GM23338 (cell line): ENCODE data around the gene ZNF581. TPM values are rescaled to one million over a fixed set of nuclear protein-coding genes. Genes with fewer than 3 reads are reported as not detected.

Experiments used
- ATAC-seq: fragments of 200-7000 bp; cut with Tn5 transposase; 3 replicates; pipeline ENCODE4 v1.9.1; 2020
- DNase-seq: peaks from one replicate; pipeline ENCODE4 v3.0.0-alpha.2; 2015; ENCODE audit warnings: low spot score
- H2AFZ ChIP-seq: fragments of 200-600 bp; sonication (generic); 2 replicates; pipeline ENCODE4 v1.8.0; 2016; ENCODE audit warnings: antibody characterized with exemption, mild to moderate bottlenecking, moderate library complexity
- H3F3A ChIP-seq: fragments of 200-600 bp; sonication (generic); replicated peaks from 2 replicates; pipeline ENCODE4 v1.8.0; 2017; ENCODE audit warnings: antibody characterized with exemption, mixed run types, low read depth
- H3K27ac ChIP-seq: fragments of 200-600 bp; sonication (generic); 2 replicates; pipeline ENCODE4 v1.6.1; 2016; ENCODE audit warnings: low read depth
- H3K27me3 ChIP-seq: fragments of 200-600 bp; sonication (generic); 2 replicates; pipeline ENCODE4 v1.8.0; 2016; ENCODE audit warnings: mild to moderate bottlenecking, mixed run types, moderate library complexity; ENCODE audit not compliant: insufficient read depth
- H3K36me3 ChIP-seq: fragments of 200-600 bp; sonication (generic); 2 replicates; pipeline ENCODE4 v1.8.0; 2016; ENCODE audit warnings: mild to moderate bottlenecking; ENCODE audit not compliant: insufficient read depth
- H3K4me1 ChIP-seq: fragments of 200-600 bp; sonication (generic); 2 replicates; pipeline ENCODE4 v1.8.0; 2016; ENCODE audit warnings: mild to moderate bottlenecking, moderate library complexity; ENCODE audit not compliant: insufficient read depth
- H3K4me2 ChIP-seq: fragments of 200-600 bp; sonication (generic); 2 replicates; pipeline ENCODE4 v1.7.1; 2017; ENCODE audit warnings: mixed run types
- H3K4me3 ChIP-seq: fragments of 200-600 bp; sonication (generic); 2 replicates; pipeline ENCODE4 v1.6.1; 2016; ENCODE audit warnings: mixed run types
- H3K79me2 ChIP-seq: fragments of 200-600 bp; sonication (generic); replicated peaks from 2 replicates; pipeline ENCODE4 v1.8.0; 2017; ENCODE audit warnings: mild to moderate bottlenecking; ENCODE audit not compliant: insufficient read depth
- H3K9me2 ChIP-seq: fragments of 200-600 bp; sonication (generic); 2 replicates; pipeline ENCODE4 v1.8.0; 2017; ENCODE audit not compliant: insufficient read depth
- H4K20me1 ChIP-seq: fragments of 200-600 bp; sonication (generic); replicated peaks from 2 replicates; pipeline ENCODE4 v1.8.0; 2017; ENCODE audit warnings: mild to moderate bottlenecking; ENCODE audit not compliant: insufficient read depth
- H3K27ac Mint-ChIP-seq: 2 replicates; pipeline ENCODE4 v1.8.0; 2020; ENCODE audit warnings: inconsistent platforms, mild to moderate bottlenecking, moderate library complexity, mixed read lengths
- H3K27me3 Mint-ChIP-seq: 3 replicates; pipeline ENCODE4 v1.8.0; 2022; ENCODE audit warnings: low read depth, mild to moderate bottlenecking, moderate library complexity, mixed read lengths, inconsistent platforms; ENCODE audit not compliant: insufficient read depth, poor library complexity
- H3K36me3 Mint-ChIP-seq: 3 replicates; pipeline ENCODE4 v1.8.0; 2021; ENCODE audit warnings: low read depth, mild to moderate bottlenecking, inconsistent platforms, moderate library complexity, mixed read lengths
- H3K4me1 Mint-ChIP-seq: 3 replicates; pipeline ENCODE4 v1.8.0; 2020; ENCODE audit warnings: mild to moderate bottlenecking, inconsistent platforms, mixed read lengths
- H3K4me3 Mint-ChIP-seq: 3 replicates; pipeline ENCODE4 v1.8.0; 2021; ENCODE audit warnings: moderate library complexity, mild to moderate bottlenecking, inconsistent platforms, mixed read lengths
- H3K9me3 Mint-ChIP-seq: 3 replicates; pipeline ENCODE4 v1.8.0; 2020; ENCODE audit warnings: moderate library complexity, mild to moderate bottlenecking, inconsistent platforms, mixed read lengths
- EZH2 ChIP-seq: fragments of 200-600 bp; sonication (generic); IDR thresholded peaks from one replicate; pipeline ENCODE4 v1.8.0; 2017; ENCODE audit warnings: antibody characterized with exemption, mild to moderate bottlenecking, low read depth; ENCODE audit not compliant: unreplicated experiment
- NANOG ChIP-seq: IDR thresholded peaks from 2 replicates; pipeline ENCODE4 v1.6.1; 2016; ENCODE audit warnings: antibody characterized with exemption, borderline replicate concordance
- POLR2AphosphoS5 ChIP-seq: IDR thresholded peaks from 2 replicates; pipeline ENCODE4 v1.6.1; 2016; ENCODE audit warnings: antibody characterized with exemption, low read depth
- REST ChIP-seq: IDR thresholded peaks from one replicate; pipeline ENCODE4 v1.6.1; 2018; ENCODE audit warnings: antibody characterized with exemption; ENCODE audit not compliant: unreplicated experiment
- ZNF114 ChIP-seq: fragments of 250-450 bp; sonication (Bioruptor Pico); IDR thresholded peaks from 2 replicates; pipeline ENCODE4 v1.5.0; 2020; ENCODE audit warnings: mild to moderate bottlenecking, moderate library complexity
- ZNF331 ChIP-seq: fragments of 250-450 bp; sonication (Bioruptor Pico); IDR thresholded peaks from 2 replicates; pipeline ENCODE4 v1.5.0; 2020; ENCODE audit warnings: low read depth, mild to moderate bottlenecking, moderate library complexity
- polyA plus RNA-seq: library from polyadenylated mRNA; unstranded; fragments of >200 nt; fragmentation: Nextera tagmentation; extraction: Ambion mirVana; gene quantifications from 2 replicates; pipeline ENCODE4 v1.2.1, GENCODE V29; 2016
- total RNA-seq: library from RNA; depleted of rRNA; stranded (reverse); fragments of >200 nt; shearing (Covaris generic); gene quantifications from 2 replicates; pipeline ENCODE4 v1.2.3, GENCODE V29; 2014
- TF ChIP-seq, protein P1 (sequence below), 2 experiments: fragments of 200-600 bp in 1 of 2; sonication (generic) in 1 of 2; conservative IDR thresholded peaks; 2 replicates each; pipeline versions ENCODE4 v1.5.1 to v1.6.1; 2016 to 2017; ENCODE audit warnings: antibody characterized with exemption in 2 of 2, low read depth in 2 of 2, mild to moderate bottlenecking in 2 of 2, moderate library complexity in 1 of 2
- TF ChIP-seq, protein P2 (sequence below): IDR thresholded peaks from 2 replicates; pipeline ENCODE4 v1.6.1; 2016; ENCODE audit warnings: antibody characterized with exemption

The ZNF581 gene
- total and polyA plus RNA-seq, 2 experiments from 2014 or later: 48.5 to 87.6 TPM

GRCh38 chr19:55611300-55611982 lies 32.0 kb upstream of the ZNF581 start:
- Mint-ChIP-seq H3K4me3 (no peak overlapping the region), H3K9me3 (no peaks in the 10 kb centered on the region; the same call in 2 of the 3 replicates), H3K36me3 (peaks cover 36% of the 10 kb centered on the region), H3K27ac (no peak overlapping the region), H3K4me1 (peaks cover 12% of the 10 kb centered on the region), H3K27me3 (peaks cover 16% of the 10 kb centered on the region)
- peaks cover 5% of the 10 kb centered on the region; the same call in 1 of the 2 replicates for H3K36me3 ChIP-seq
- no peaks in the 10 kb centered on the region for H3K9me2 ChIP-seq
- no peak overlapping the region for H3K4me3 ChIP-seq
- peaks cover 3% of the 10 kb centered on the region for H3K4me1 ChIP-seq
- H3K79me2 ChIP-seq: peaks cover 16% of the 10 kb centered on the region
- DNase-seq (no peak), ATAC-seq (no peak)
- H3F3A ChIP-seq: peaks cover 8% of the 10 kb centered on the region
- no peak overlapping the region for H3K27ac ChIP-seq
- TF ChIP-seq, protein P1, sequence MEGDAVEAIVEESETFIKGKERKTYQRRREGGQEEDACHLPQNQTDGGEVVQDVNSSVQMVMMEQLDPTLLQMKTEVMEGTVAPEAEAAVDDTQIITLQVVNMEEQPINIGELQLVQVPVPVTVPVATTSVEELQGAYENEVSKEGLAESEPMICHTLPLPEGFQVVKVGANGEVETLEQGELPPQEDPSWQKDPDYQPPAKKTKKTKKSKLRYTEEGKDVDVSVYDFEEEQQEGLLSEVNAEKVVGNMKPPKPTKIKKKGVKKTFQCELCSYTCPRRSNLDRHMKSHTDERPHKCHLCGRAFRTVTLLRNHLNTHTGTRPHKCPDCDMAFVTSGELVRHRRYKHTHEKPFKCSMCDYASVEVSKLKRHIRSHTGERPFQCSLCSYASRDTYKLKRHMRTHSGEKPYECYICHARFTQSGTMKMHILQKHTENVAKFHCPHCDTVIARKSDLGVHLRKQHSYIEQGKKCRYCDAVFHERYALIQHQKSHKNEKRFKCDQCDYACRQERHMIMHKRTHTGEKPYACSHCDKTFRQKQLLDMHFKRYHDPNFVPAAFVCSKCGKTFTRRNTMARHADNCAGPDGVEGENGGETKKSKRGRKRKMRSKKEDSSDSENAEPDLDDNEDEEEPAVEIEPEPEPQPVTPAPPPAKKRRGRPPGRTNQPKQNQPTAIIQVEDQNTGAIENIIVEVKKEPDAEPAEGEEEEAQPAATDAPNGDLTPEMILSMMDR (conservative IDR thresholded peaks at IDR 0.05; ENCODE audit: low read depth in 2 of 2): no peak
- no peak for TF ChIP-seq ZNF114 (CRISPR knock-in tag)
- TF ChIP-seq POLR2AphosphoS5: no peak
- TF ChIP-seq NANOG: no peak
- no peak overlapping the region for H3K4me2 ChIP-seq
- H2AFZ ChIP-seq: no peak overlapping the region
- peaks cover 33% of the 10 kb centered on the region for H4K20me1 ChIP-seq
- H3K27me3 ChIP-seq: no peaks in the 10 kb centered on the region

GRCh38 chr19:55611983-55612645 lies 31.3 kb upstream of the ZNF581 start:
- H3K4me3 ChIP-seq: no peak overlapping the region

GRCh38 chr19:55613396-55613795 lies 30.1 kb upstream of the ZNF581 start:
- Mint-ChIP-seq H3K27me3 (peaks cover 13% of the 10 kb centered on the region), H3K4me1 (0 out of 3 replicates have a peak, but pooled peaks cover 2% of the 10 kb centered on the region), H3K27ac (no peak overlapping the region), H3K4me3 (no peak overlapping the region), H3K9me3 (peaks cover 3% of the 10 kb centered on the region), H3K36me3 (peaks cover 37% of the 10 kb centered on the region)
- Histone ChIP-seq H3F3A (0 out of 2 replicates have a peak, but pooled peaks cover 3% of the 10 kb centered on the region), H3K36me3 (peaks cover 5% of the 10 kb centered on the region; the same call in 1 of the 2 replicates), H3K27ac (no peak overlapping the region), H3K79me2 (peaks cover 2% of the 10 kb centered on the region; the same call in 1 of the 2 replicates), H3K4me2 (no peak overlapping the region), H3K4me3 (no peak overlapping the region), H3K27me3 (no peaks in the 10 kb centered on the region), H3K9me2 (no peaks in the 10 kb centered on the region), H3K4me1 (no peaks in the 10 kb centered on the region), H2AFZ (no peak overlapping the region), H4K20me1 (peaks cover 29% of the 10 kb centered on the region)
- ATAC-seq (no peak), DNase-seq (peak; percentile 2)
- no peak for TF ChIP-seq REST
- no peak for TF ChIP-seq ZNF331
- no peak for TF ChIP-seq POLR2AphosphoS5
- no peak for TF ChIP-seq EZH2
- TF ChIP-seq, protein P2, sequence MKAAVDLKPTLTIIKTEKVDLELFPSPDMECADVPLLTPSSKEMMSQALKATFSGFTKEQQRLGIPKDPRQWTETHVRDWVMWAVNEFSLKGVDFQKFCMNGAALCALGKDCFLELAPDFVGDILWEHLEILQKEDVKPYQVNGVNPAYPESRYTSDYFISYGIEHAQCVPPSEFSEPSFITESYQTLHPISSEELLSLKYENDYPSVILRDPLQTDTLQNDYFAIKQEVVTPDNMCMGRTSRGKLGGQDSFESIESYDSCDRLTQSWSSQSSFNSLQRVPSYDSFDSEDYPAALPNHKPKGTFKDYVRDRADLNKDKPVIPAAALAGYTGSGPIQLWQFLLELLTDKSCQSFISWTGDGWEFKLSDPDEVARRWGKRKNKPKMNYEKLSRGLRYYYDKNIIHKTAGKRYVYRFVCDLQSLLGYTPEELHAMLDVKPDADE: no peak

More at GRCh38 chr19:55611983-55612645, 31.3 kb upstream of the ZNF581 start:
- Histone ChIP-seq H3K79me2 (peaks cover 9% of the 10 kb centered on the region), H2AFZ (no peak overlapping the region), H3K9me2 (no peaks in the 10 kb centered on the region), H3K4me2 (no peak overlapping the region), H3K27me3 (no peaks in the 10 kb centered on the region), H3K4me1 (no peaks in the 10 kb centered on the region), H3F3A (0 out of 2 replicates have a peak, but pooled peaks cover 3% of the 10 kb centered on the region), H3K36me3 (peaks cover 5% of the 10 kb centered on the region; the same call in 1 of the 2 replicates), H4K20me1 (peaks cover 29% of the 10 kb centered on the region), H3K27ac (no peak overlapping the region)
- Mint-ChIP-seq H3K27me3 (peaks cover 16% of the 10 kb centered on the region), H3K9me3 (peaks cover 3% of the 10 kb centered on the region; the same call in 2 of the 3 replicates), H3K27ac (no peak overlapping the region), H3K4me1 (peaks cover 5% of the 10 kb centered on the region; the same call in 2 of the 3 replicates), H3K4me3 (no peak overlapping the region), H3K36me3 (peaks cover 35% of the 10 kb centered on the region)
- TF ChIP-seq ZNF114 (CRISPR knock-in tag): no peak
- DNase-seq: no peak
- ATAC-seq: no peak
